Kidney (tissue), 14 donors: ENCODE measurements around the gene IRGC. TPM values are rescaled to one million over a fixed set of nuclear protein-coding genes. Genes with fewer than 3 reads are reported as not detected.

Experiments used
- DNase-seq, 5 donors: peaks; one replicate each; pipeline ENCODE4 v3.0.0-alpha.2; 2013 to 2020
- FAIRE-seq: peaks from 2 replicates; lab custom pipeline; 2012; peaks lifted over from hg19 to GRCh38; lab: Jason Lieb, UNC
- H3K27ac ChIP-seq, 2 donors: one replicate each; pipeline ENCODE4 v1.7.0; 2013; ENCODE audit warnings: low read depth in 2 of 2, low read length in 2 of 2, inconsistent platforms in 1 of 2
- H3K27me3 ChIP-seq: one replicate; pipeline ENCODE4 v1.7.1; 2013; ENCODE audit warnings: low read length, inconsistent platforms; ENCODE audit not compliant: control insufficient read depth, insufficient read depth
- H3K36me3 ChIP-seq, 3 donors: one replicate each; pipeline versions ENCODE4 v1.7.0 to v1.7.1; 2013; ENCODE audit warnings: low read length in 3 of 3, control low read depth in 1 of 3, inconsistent platforms in 1 of 3; ENCODE audit not compliant: insufficient read depth in 3 of 3, control insufficient read depth in 2 of 3
- H3K4me1 ChIP-seq, 3 donors: one replicate each; pipeline versions ENCODE4 v1.7.0 to v1.7.1; 2013; ENCODE audit warnings: low read length in 3 of 3, inconsistent platforms in 1 of 3, low read depth in 1 of 3; ENCODE audit not compliant: control insufficient read depth in 2 of 3, insufficient read depth in 2 of 3
- H3K4me3 ChIP-seq, 3 donors: one replicate each; pipeline versions ENCODE4 v1.7.0 to v1.8.1; 2013; ENCODE audit warnings: low read length in 3 of 3, control low read depth in 1 of 3, inconsistent platforms in 1 of 3
- H3K9ac ChIP-seq, 3 donors: one replicate each; pipeline versions ENCODE4 v1.7.0 to v1.7.1; 2013; ENCODE audit warnings: low read length in 3 of 3, control low read depth in 1 of 3, inconsistent platforms in 1 of 3
- H3K9me3 ChIP-seq, 3 donors: one replicate each; pipeline versions ENCODE4 v1.7.0 to v1.7.1; 2013; ENCODE audit warnings: low read length in 3 of 3, control low read depth in 1 of 3, inconsistent platforms in 1 of 3; ENCODE audit not compliant: control insufficient read depth in 2 of 3, insufficient read depth in 1 of 3
- intact Hi-C: fragments of 100-400 bp; cut with DNase I; formaldehyde crosslinking; loops from one replicate; pipeline ENCODE4 v1.11.1; 2022
- polyA plus RNA-seq: library from polyadenylated mRNA; stranded (reverse); fragments of 350-450 nt; fragmentation: Illumina TruSeq; extraction: RNeasy Lipid Tissue Mini Kit (QIAGEN cat#74804); gene quantifications from one replicate; pipeline ENCODE4 v1.2.3, GENCODE V29; 2014; ENCODE audit warnings: low read depth, low replicate concordance; ENCODE audit not compliant: insufficient read depth
- total RNA-seq: library from RNA; stranded (reverse); fragmentation: NEBNext Ultra II Directional; extraction: Animal tissue kit (Norgen Biotek cat#: 25700); gene quantifications from one replicate; pipeline ENCODE4 v1.2.1, GENCODE V29; 2021
- TF ChIP-seq, protein P1 (sequence below): IDR thresholded peaks from 3 replicates; pipeline ENCODE4 v1.5.1; 2012; ENCODE audit warnings: mild to moderate bottlenecking, moderate library complexity, borderline replicate concordance; ENCODE audit not compliant: insufficient read depth; ENCODE audit errors: extremely low read depth
- donor health status: control.
- donor health status: control.
- donor health status: control.
- donor health status: control.
- donor health status: control.
- donor health status: DM: yes; HTN: yes; CAD: no.
- donor health status: Normal renal cell carcinoma (clear cell type).

IRGC gene
- total and polyA plus RNA-seq, 2 donors from 2014 or later, result not detected

DNA sequence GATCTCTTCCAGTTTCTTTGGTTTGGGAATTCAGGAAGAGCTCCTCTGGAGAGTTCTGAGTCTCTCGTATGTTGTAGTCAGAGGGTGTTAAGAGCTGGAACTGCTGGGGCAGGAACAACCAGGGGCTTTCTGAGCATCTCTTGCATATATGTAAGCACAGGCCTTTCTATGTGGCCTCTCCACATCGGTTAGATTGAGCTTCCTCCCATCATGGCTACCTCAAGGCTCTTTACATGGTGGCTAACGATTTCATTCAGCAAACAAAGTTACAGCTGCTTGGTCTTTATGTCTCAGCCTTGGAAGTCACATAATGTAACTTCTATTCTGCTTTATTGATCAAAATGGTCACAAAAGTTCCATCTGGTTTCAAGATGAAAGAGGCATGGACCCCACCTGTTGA, 25.4 kb upstream of the IRGC start:
- Histone ChIP-seq H3K9me3 (peaks cover 0 to 21% (median 3%) of the 10 kb centered on the region in 3 donors), H3K27me3 (no peaks in the 10 kb centered on the region), H3K4me3 (no peak overlapping the region), H3K36me3 (no peaks in the 10 kb centered on the region), H3K9ac (no peak overlapping the region), H3K27ac (no peak overlapping the region), H3K4me1 (no peaks in the 10 kb centered on the region)
- FAIRE-seq (no peak), DNase-seq (no peak)
- intact Hi-C loops, result no loop called here
- TF ChIP-seq, protein P1, sequence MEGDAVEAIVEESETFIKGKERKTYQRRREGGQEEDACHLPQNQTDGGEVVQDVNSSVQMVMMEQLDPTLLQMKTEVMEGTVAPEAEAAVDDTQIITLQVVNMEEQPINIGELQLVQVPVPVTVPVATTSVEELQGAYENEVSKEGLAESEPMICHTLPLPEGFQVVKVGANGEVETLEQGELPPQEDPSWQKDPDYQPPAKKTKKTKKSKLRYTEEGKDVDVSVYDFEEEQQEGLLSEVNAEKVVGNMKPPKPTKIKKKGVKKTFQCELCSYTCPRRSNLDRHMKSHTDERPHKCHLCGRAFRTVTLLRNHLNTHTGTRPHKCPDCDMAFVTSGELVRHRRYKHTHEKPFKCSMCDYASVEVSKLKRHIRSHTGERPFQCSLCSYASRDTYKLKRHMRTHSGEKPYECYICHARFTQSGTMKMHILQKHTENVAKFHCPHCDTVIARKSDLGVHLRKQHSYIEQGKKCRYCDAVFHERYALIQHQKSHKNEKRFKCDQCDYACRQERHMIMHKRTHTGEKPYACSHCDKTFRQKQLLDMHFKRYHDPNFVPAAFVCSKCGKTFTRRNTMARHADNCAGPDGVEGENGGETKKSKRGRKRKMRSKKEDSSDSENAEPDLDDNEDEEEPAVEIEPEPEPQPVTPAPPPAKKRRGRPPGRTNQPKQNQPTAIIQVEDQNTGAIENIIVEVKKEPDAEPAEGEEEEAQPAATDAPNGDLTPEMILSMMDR, result no peak

DNA sequence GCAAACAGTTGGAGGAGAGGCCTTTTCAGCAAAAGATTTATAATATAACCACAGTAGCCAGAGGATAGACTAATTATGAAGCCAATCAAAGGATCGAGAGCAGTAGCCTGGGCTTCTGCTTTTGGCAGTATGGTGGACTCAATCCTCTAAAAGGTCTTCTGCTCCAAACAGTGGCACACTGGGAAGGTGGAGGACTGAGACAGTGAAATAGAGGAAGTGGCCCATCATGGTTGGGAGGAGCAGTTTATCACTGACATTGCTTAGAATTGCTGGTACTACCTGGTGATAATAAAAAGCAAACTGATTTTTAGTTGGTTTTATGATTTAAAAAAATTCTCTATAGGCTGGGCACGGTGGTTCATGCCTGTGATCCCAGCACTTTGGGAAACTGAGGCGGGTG, 25.0 kb upstream of the IRGC start:
- Histone ChIP-seq H3K27ac (no peak overlapping the region), H3K9me3 (peaks cover 0 to 21% (median 3%) of the 10 kb centered on the region in 3 donors), H3K27me3 (no peaks in the 10 kb centered on the region), H3K9ac (no peak overlapping the region), H3K4me3 (no peak overlapping the region), H3K36me3 (no peaks in the 10 kb centered on the region), H3K4me1 (no peaks in the 10 kb centered on the region)
- intact Hi-C loops, result no loop called here
- no peak for FAIRE-seq
- TF ChIP-seq, protein P1, result no peak
- DNase-seq, result no peak

DNA sequence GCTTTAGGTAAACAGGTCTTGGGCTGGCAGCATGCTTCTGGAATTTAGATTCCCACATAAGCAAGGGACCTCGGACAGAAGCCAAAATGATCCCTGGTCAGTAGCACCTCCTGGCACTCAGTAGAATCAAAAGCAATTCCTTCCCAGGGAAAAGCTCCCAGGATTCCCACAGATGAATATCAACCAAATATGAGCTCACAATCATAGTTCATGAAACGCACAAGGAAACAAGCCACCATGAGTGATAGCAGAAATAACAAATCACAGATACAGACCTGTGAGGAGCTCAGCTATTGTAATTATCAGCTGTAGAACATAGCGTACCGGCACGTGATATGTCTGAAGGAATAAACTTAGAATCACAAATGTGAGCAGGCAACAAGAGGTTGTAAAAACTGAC, 24.1 kb upstream of the IRGC start:
- TF ChIP-seq, protein P1, result no peak
- Histone ChIP-seq H3K9ac (no peak overlapping the region), H3K36me3 (no peaks in the 10 kb centered on the region), H3K4me3 (no peak overlapping the region), H3K27ac (no peak overlapping the region), H3K4me1 (no peaks in the 10 kb centered on the region), H3K27me3 (no peaks in the 10 kb centered on the region), H3K9me3 (peaks cover 0 to 21% (median 3%) of the 10 kb centered on the region in 3 donors)
- no peak for DNase-seq
- intact Hi-C loops, result no loop called here
- FAIRE-seq, result no peak

DNA sequence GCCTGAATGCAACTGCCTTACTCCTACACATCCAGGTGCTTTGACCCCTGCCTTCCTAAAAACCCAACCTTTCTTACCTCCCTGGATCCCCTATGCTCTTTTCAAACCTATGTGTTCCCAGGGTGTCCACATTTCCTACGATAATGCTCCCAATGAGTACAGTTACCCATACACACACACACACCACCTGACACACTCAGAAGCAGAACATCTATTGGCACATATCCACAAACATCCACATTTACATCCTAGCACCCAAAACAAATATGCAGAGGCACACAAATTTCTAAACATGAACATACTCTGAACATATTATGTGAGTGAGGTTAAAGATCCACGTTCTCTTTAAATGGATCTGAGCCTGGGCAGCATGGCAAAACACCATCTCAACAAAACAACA, 23.5 kb upstream of the IRGC start:
- DNase-seq (no peak), FAIRE-seq (no peak)
- Histone ChIP-seq H3K9ac (no peak overlapping the region), H3K36me3 (no peaks in the 10 kb centered on the region), H3K4me1 (no peaks in the 10 kb centered on the region), H3K4me3 (no peak overlapping the region), H3K9me3 (peaks cover 0 to 21% (median 3%) of the 10 kb centered on the region in 3 donors), H3K27me3 (no peaks in the 10 kb centered on the region), H3K27ac (no peak overlapping the region)
- intact Hi-C loops, result no loop called here
- TF ChIP-seq, protein P1, result no peak
